Activated T-helper 2 cell treated with anti-CD3 and anti-CD28 coated beads, Interferon-gamma antibody, Interleukin-2, Interleukin-4, amounts not matched to agents 10 μg/mL and 5 μg/mL and 100 μg/mL, durations not matched to agents 14 hours and 24 hours and 36 hours (primary cell): ENCODE data around the gene GMEB2. TPM values are rescaled to one million over a fixed set of nuclear protein-coding genes. Genes with fewer than 3 reads are reported as not detected.
"Not testable (repeated sequence)": the region's sequence is repeated elsewhere in the genome, so short reads cannot be mapped to it uniquely, and the experiment has no call there.

Experiments
- DNase-seq: peaks from one replicate; pipeline ENCODE4 v3.0.0; 2021; ENCODE audit warnings: low spot score
- H3K27ac Mint-ChIP-seq: one replicate; pipeline ENCODE4 v1.8.0; 2021; ENCODE audit warnings: mixed read lengths
- H3K27me3 Mint-ChIP-seq: one replicate; pipeline ENCODE4 v1.8.0; 2021; ENCODE audit warnings: low read depth, mixed read lengths
- H3K36me3 Mint-ChIP-seq: one replicate; pipeline ENCODE4 v1.8.0; 2021; ENCODE audit warnings: low read depth, mixed read lengths
- H3K4me1 Mint-ChIP-seq: one replicate; pipeline ENCODE4 v1.8.0; 2021; ENCODE audit warnings: low read depth, mixed read lengths
- H3K4me3 Mint-ChIP-seq: one replicate; pipeline ENCODE4 v1.8.0; 2021; ENCODE audit warnings: low read depth, mild to moderate bottlenecking, moderate library complexity, mixed read lengths
- H3K9me3 Mint-ChIP-seq: one replicate; pipeline ENCODE4 v1.8.0; 2021; ENCODE audit warnings: mixed read lengths
- intact Hi-C: fragments of 100-400 bp; cut with micrococcal nuclease; formaldehyde crosslinking; loops from one replicate; pipeline ENCODE4 v1.15.1; 2023
- total RNA-seq: library from RNA; stranded (reverse); gene quantifications from 2 replicates; pipeline ENCODE4 v1.2.3, GENCODE V29; 2022

Gene GMEB2
- total RNA-seq, 1 donor from 2014 or later = 13.6 TPM

GRCh38 chr20:63612276-63612931, 14.5 kb downstream of the GMEB2 start:
- Mint-ChIP-seq H3K9me3 (no peaks in the 10 kb centered on the region), H3K36me3 (peaks cover 26% of the 10 kb centered on the region), H3K4me1 (no peaks in the 10 kb centered on the region), H3K4me3 (no peak overlapping the region), H3K27ac (no peak overlapping the region), H3K27me3 (no peaks in the 10 kb centered on the region)
- intact Hi-C loops = no loop called here
- DNase-seq = no peak

DNA sequence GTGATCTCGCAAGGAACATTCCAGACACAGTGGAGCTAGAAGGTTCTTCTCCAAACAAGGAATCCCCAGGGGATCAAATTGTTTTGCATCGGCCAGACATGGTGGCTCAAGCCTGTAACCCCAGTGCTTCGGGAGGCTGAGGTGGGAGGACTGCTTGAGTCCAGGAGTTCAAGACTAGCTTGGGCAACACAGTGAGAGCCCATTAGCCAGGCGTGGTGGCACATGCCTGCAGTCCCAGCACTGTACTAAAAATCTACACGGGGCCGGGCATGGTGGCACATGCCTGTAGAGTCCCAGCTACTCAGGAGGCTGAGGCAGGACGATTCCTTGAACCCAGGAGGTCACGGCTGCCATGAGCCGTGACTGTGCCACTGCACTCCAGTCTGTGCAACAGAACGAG, 15.3 kb downstream of the GMEB2 start:
- no peak overlapping the region for H3K27ac Mint-ChIP-seq
- intact Hi-C loops = no loop called here
- no peak overlapping the region for H3K4me3 Mint-ChIP-seq
- peaks cover 2% of the 10 kb centered on the region for H3K4me1 Mint-ChIP-seq
- H3K36me3 Mint-ChIP-seq = peaks cover 26% of the 10 kb centered on the region
- no peaks in the 10 kb centered on the region for H3K9me3 Mint-ChIP-seq
- DNase-seq = no peak
- no peaks in the 10 kb centered on the region for H3K27me3 Mint-ChIP-seq

GRCh38 chr20:63610581-63611435, 16.1 kb downstream of the GMEB2 start:
- Mint-ChIP-seq H3K4me3 (no peak overlapping the region), H3K4me1 (peaks cover 3% of the 10 kb centered on the region), H3K27ac (no peak overlapping the region), H3K9me3 (no peaks in the 10 kb centered on the region), H3K36me3 (peaks cover 21% of the 10 kb centered on the region), H3K27me3 (no peaks in the 10 kb centered on the region)
- no peak for DNase-seq
- intact Hi-C loops = no loop called here

- H3K36me3 Mint-ChIP-seq = peaks cover 25% of the 10 kb centered on the region
- peaks cover 4% of the 10 kb centered on the region for H3K4me1 Mint-ChIP-seq
- H3K4me3 Mint-ChIP-seq = no peak overlapping the region
- H3K27ac Mint-ChIP-seq = no peak overlapping the region
- no peaks in the 10 kb centered on the region for H3K9me3 Mint-ChIP-seq
- no peak for DNase-seq
- no peaks in the 10 kb centered on the region for H3K27me3 Mint-ChIP-seq
- intact Hi-C loops = no loop called here
These were observed 20.2 kb downstream of the GMEB2 start for GRCh38 chr20:63606686-63607085.

DNA sequence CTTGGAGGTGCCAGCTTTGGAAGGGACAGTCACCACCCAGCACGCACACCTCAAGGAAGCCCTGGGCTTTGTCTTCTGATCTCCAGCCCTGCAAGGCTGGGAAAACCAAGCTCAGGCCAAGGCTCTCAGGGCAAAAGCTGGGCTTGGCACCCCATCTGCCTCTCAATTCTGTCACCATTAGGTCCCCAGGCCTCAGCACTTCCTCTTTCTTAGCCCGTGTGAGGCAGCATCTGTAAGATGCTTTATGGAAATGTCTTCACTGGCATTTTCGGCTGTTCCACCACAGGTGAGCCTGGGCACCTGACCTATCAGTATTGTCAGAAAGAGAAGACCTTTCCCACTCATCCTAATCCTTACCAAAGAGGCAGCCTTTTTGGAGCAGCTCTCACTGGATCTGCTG, 24.6 kb downstream of the GMEB2 start:
- H3K27me3 Mint-ChIP-seq = no peaks in the 10 kb centered on the region
- DNase-seq = no peak
- no peak overlapping the region for H3K4me3 Mint-ChIP-seq
- H3K4me1 Mint-ChIP-seq = peaks cover 4% of the 10 kb centered on the region
- H3K27ac Mint-ChIP-seq = no peak overlapping the region
- H3K9me3 Mint-ChIP-seq = no peaks in the 10 kb centered on the region
- intact Hi-C loops = no loop called here
- peaks cover 46% of the 10 kb centered on the region for H3K36me3 Mint-ChIP-seq

GRCh38 chr20:63601679-63602078, 25.2 kb downstream of the GMEB2 start:
- H3K9me3 Mint-ChIP-seq, H3K4me3 Mint-ChIP-seq, H3K27me3 Mint-ChIP-seq: not testable (repeated sequence)

DNA sequence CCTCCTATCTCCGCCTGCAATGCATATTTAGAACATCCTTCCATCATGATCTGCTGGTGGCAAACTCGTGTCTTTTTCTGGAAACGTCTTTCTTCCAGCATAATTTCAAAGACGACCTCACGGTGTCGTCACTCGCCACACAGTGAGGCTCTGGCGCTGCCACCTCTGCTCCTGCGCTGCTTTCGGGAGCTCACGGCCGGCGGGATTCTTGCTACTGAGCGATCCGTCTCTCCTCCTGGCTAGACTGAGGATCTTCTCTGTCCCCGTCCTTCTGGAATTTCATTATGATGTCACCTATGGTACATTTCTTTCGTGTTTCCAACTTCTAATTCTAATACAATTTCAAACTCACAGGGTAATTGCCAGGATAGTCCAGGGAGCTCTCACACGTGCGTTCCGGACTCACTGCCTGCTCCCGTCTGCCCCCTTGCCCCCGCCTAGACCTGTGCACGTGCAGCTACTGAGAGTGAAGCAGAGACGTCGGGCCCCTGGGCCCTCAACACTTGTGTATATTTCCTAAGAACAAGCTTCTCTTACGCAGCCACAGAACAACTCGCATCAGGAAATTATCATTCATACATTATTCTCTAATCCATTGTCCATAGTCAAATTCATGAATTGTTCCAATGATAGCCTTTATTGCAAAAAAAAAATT, 27.4 kb downstream of the GMEB2 start:
- Mint-ChIP-seq H3K27me3 (no peaks in the 10 kb centered on the region), H3K4me3 (no peak overlapping the region), H3K4me1 (peaks cover 1% of the 10 kb centered on the region), H3K36me3 (peaks cover 47% of the 10 kb centered on the region), H3K9me3 (no peaks in the 10 kb centered on the region), H3K27ac (no peak overlapping the region)
- intact Hi-C loops = no loop called here
- no peak for DNase-seq

More at GRCh38 chr20:63601679-63602078, 25.2 kb downstream of the GMEB2 start:
- intact Hi-C loops, H3K27ac Mint-ChIP-seq, DNase-seq, H3K4me1 Mint-ChIP-seq: not testable (repeated sequence)
- peaks cover 46% of the 10 kb centered on the region for H3K36me3 Mint-ChIP-seq

DNA sequence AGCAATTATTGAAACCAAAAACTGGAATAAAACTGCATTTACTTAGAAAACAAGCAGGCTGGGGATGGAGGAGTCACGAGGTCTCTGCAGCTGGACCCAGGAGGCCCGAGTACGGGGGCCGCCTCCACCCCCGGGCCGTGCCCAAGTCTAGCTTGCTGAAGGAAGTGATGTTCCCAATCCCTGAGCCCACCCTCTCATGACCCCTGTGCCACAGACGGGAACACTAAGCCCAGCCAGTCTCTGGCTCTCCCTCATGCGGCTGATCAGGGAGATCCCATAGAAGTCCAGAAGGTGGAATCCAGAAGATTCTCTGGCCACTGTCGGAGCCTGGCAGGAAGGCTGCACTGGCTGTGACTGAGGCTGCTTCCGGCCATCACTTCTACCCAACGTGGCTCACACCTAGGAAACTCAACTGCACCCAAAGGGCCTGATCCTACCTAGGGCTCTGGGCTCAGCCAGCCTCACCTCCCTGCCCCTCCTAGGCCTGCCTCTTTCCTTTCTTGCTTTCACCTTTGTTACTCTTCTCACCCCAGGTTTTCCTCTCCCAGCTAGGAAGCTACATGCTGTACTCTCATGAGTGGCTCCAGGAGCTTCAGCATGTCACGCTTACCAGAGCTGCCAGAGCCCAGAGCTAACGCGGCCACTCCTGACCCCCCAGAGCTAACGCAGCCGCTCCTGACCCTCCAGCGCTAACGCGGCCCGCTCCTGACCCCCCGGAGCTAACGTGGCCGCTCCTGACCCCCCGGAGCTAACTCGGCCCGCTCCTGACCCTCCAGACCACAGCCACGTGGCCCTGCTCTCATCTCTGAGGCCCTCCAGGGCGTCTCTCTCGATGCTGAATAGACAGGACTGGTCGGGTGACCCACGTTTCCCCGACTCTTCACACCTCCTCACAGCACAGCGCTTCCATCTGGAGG, 28.2 kb downstream of the GMEB2 start:
- peaks cover 42% of the 10 kb centered on the region for H3K36me3 Mint-ChIP-seq
- intact Hi-C loops = no loop called here
- H3K4me3 Mint-ChIP-seq = no peak overlapping the region
- H3K27me3 Mint-ChIP-seq = no peaks in the 10 kb centered on the region
- no peak for DNase-seq
- H3K27ac Mint-ChIP-seq = no peak overlapping the region
- no peaks in the 10 kb centered on the region for H3K9me3 Mint-ChIP-seq
- H3K4me1 Mint-ChIP-seq = peaks cover 1% of the 10 kb centered on the region

DNA sequence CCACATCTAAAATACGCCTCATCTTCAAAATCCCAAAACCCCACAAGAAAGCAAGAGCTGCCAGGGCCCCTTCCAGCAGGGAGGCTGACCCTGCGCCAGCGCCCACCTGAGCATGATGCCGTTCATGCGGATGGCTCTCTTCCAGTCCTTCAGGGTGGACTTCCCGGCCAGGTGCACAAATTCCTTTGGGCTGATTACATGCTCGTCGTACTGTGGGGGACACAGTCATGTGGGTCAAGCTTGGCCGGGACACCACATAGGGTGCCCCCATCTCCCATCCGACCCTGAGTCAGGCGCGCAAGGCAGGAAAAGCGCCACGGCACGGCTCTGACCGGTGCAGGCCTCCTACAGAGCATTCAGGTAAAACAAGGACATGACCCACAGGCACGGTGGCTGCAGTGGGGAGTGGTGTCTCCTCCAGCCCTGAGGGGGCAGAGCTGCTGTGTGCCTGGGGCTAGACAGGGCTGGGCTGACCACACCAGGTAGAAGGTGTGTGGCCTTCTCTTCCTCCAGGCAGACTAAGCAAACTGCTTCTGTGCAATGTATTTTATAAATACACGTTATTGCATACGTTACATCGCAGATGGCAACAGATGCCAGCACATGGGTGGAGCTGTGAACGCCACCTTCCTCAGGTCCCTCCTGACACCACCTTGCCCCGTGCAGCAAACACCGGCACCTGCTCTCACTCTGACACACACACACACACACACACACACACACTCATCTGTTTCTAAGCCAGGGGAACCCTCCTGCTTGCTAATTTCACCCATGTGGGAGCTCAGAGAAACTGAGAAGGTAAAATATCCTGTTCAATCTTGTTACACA, 29.0 kb downstream of the GMEB2 start:
- DNase-seq = no peak
- intact Hi-C loops = no loop called here
- Mint-ChIP-seq H3K4me3 (no peak overlapping the region), H3K27ac (no peak overlapping the region), H3K9me3 (no peaks in the 10 kb centered on the region), H3K27me3 (no peaks in the 10 kb centered on the region), H3K36me3 (peaks cover 42% of the 10 kb centered on the region), H3K4me1 (no peaks in the 10 kb centered on the region)

DNA sequence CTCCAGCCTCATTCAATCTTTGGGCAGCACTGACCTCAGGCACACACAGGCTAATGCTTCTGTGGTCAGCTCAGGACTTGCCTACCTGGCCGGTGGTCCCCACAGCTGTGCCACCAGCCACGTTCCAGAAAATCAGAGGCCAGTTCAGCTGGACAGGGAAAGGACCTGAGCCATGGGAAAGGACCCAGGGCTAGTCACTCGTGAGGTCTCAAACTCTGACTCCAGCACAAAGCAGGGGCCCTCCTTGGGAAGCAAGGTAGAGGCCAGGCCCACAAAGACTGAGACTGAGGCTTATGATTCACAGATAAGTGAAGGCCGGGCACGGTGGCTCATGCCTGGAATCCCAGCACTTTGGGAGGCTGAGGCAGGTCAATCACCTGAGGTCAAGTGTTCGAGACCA, 30.5 kb downstream of the GMEB2 start:
- Mint-ChIP-seq H3K27ac (no peak overlapping the region), H3K4me1 (no peaks in the 10 kb centered on the region), H3K27me3 (no peaks in the 10 kb centered on the region), H3K4me3 (no peak overlapping the region), H3K9me3 (no peaks in the 10 kb centered on the region), H3K36me3 (peaks cover 36% of the 10 kb centered on the region)
- DNase-seq = no peak
- intact Hi-C loops = no loop called here

DNA sequence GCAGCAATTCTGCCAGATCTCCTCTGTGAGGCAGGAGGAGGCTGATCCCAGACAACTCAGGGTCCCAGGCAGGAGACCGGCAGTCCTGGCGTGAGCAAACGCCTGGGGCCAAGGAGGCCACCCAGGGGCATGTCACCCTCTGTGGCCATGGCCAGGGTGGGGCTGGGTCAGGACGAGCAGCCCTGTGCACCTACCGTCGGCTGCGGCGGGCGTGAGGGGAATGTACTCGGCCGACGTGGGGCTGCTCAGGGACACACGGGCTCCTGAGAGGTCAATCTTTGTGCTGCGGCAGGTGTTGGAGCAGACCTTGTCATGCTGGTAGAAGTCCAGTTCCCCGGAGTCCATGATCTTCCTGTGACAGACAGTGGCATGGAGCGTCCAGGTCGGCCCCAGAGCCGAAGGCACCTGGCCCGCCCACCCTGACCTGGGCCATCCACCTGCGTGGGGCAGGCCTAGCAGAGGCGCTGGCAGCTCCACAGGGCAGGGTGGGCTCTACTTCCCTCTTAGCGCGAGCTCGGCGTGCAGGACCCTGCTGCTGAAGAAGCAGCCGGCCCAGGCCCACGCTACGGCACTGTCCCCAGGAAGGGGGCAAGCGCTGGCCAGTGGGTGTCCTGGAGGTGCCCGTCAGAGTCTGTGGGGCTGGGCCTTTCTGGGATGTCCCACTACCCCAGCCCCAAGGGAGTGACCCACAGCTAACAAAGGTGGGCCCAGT, 31.3 kb downstream of the GMEB2 start:
- Mint-ChIP-seq H3K4me1 (no peaks in the 10 kb centered on the region), H3K9me3 (no peaks in the 10 kb centered on the region), H3K27me3 (no peaks in the 10 kb centered on the region), H3K36me3 (peaks cover 39% of the 10 kb centered on the region), H3K27ac (no peak overlapping the region), H3K4me3 (no peak overlapping the region)
- DNase-seq = no peak
- intact Hi-C loops = no loop called here
